K562 (cell line): Measurements from ENCODE around the gene ZC3H15. TPM values are rescaled to one million over a fixed set of nuclear protein-coding genes. Genes with fewer than 3 reads are reported as not detected.

ENCODE experiments used
- E2F3 ChIP-seq: fragments of 250-450 bp; sonication (Bioruptor Pico); IDR thresholded peaks from 2 replicates; pipeline ENCODE4 v1.4.0; 2020; ENCODE audit warnings: mild to moderate bottlenecking
- EP300 ChIP-seq: IDR thresholded peaks from 2 replicates; pipeline ENCODE4 v1.6.1; 2012; ENCODE audit warnings: low read length, improper control_type of control experiment
- ESRRA ChIP-seq: fragments of 450-650 bp; IDR thresholded peaks from 2 replicates; pipeline ENCODE4 v1.6.1; 2014; ENCODE audit warnings: low read depth, mild to moderate bottlenecking, moderate library complexity, borderline replicate concordance
- FOXK2 ChIP-seq, 2 experiments: fragments of 450-650 bp; IDR thresholded peaks in 1 of 2; conservative IDR thresholded peaks in 1 of 2; 2 replicates each; pipeline ENCODE4 v1.6.1; 2016; ENCODE audit warnings: low read depth in 2 of 2, mild to moderate bottlenecking in 1 of 2
- FOXP1 ChIP-seq: sonication (generic); formaldehyde crosslinking; IDR thresholded peaks from 2 replicates; pipeline ENCODE4 v1.8.0; 2022; ENCODE audit warnings: mild to moderate bottlenecking, missing genetic modification reagents
- HDAC3 ChIP-seq: fragments of 450-650 bp; IDR thresholded peaks from 2 replicates; pipeline ENCODE4 v1.6.1; 2018; ENCODE audit warnings: borderline replicate concordance, mild to moderate bottlenecking, moderate library complexity; ENCODE audit not compliant: partially characterized antibody
- MCM5 ChIP-seq: fragments of 450-650 bp; IDR thresholded peaks from 2 replicates; pipeline ENCODE4 v1.6.1; 2016; ENCODE audit warnings: low read depth
- PHF8 ChIP-seq: fragments of 200-600 bp; sonication (generic); IDR thresholded peaks from 2 replicates; pipeline ENCODE4 v1.6.1; 2012; ENCODE audit warnings: mixed run types, mild to moderate bottlenecking, inconsistent platforms, low read length, moderate library complexity, borderline replicate concordance
- RCOR1 ChIP-seq, 2 experiments: IDR thresholded peaks; 2 replicates each; pipeline ENCODE4 v1.6.1; 2012; ENCODE audit warnings: low read depth in 2 of 2, low read length in 2 of 2, borderline replicate concordance in 1 of 2, improper control_type of control experiment in 1 of 2
- SAP30 ChIP-seq: fragments of 200-600 bp; sonication (generic); IDR thresholded peaks from 2 replicates; pipeline ENCODE4 v1.6.1; 2012; ENCODE audit warnings: borderline replicate concordance, low read depth, mild to moderate bottlenecking, moderate library complexity, low read length, control low read depth, inconsistent platforms; ENCODE audit not compliant: insufficient read depth, poor library complexity, severe bottlenecking
- SREBF2 ChIP-seq: sonication (generic); formaldehyde crosslinking; IDR thresholded peaks from 2 replicates; pipeline ENCODE4 v1.4.0; 2020; ENCODE audit warnings: mild to moderate bottlenecking, missing genetic modification reagents
- TBL1XR1 ChIP-seq, 2 experiments: IDR thresholded peaks; 2 replicates each; pipeline ENCODE4 v1.6.1; 2012; ENCODE audit warnings: improper control_type of control experiment in 2 of 2, low read length in 2 of 2, mild to moderate bottlenecking in 1 of 2
- TCF3 ChIP-seq: sonication (generic); formaldehyde crosslinking; IDR thresholded peaks from 2 replicates; pipeline ENCODE4 v1.4.0; 2020; ENCODE audit warnings: mild to moderate bottlenecking, missing genetic modification reagents
- YY1 ChIP-seq, 3 experiments: IDR thresholded peaks; 2 replicates each; pipeline ENCODE4 v1.6.1; 2011; ENCODE audit warnings: low read length in 2 of 3, mild to moderate bottlenecking in 2 of 3, moderate library complexity in 2 of 3, borderline replicate concordance in 1 of 3, control low read depth in 1 of 3, low read depth in 1 of 3; ENCODE audit not compliant: insufficient read depth in 3 of 3, insufficient replicate concordance in 2 of 3, control insufficient read depth in 1 of 3, insufficient read length in 1 of 3; ENCODE audit errors: extremely low read depth in 1 of 3
- ZBTB17 ChIP-seq: fragments of 450-650 bp; formaldehyde crosslinking; IDR thresholded peaks from 2 replicates; pipeline ENCODE4 v1.4.0; 2020; ENCODE audit warnings: mild to moderate bottlenecking
- polyA plus RNA-seq, 8 experiments: library from polyadenylated mRNA; depleted of rRNA in 4 of 8; stranded (reverse) in 5 of 8; unstranded in 3 of 8; fragments of >200 nt; fragmentation: Nextera tagmentation in 2 of 8; fragmentation: Illumina TruSeq in 1 of 8; extraction: Ambion mirVana in 2 of 8; extraction: Trizol in 1 of 8; gene quantifications; 2 replicates each; pipeline versions ENCODE4 v1.2.1 to v1.2.3, GENCODE V29; 2011 to 2014; ENCODE audit warnings: inconsistent platforms in 1 of 8, missing spikeins in 1 of 8
- total RNA-seq, 7 experiments: library from RNA; depleted of rRNA in 6 of 7; stranded (reverse); fragments of >200 nt in 6 of 7; fragmentation: Illumina TruSeq in 2 of 7; extraction: Trizol in 2 of 7; gene quantifications; 2 replicates each; pipeline versions ENCODE4 v1.2.1 to v1.2.3, GENCODE V29; 2011 to 2021; ENCODE audit warnings: low replicate concordance in 1 of 7
- TF ChIP-seq, protein P1 (sequence below): fragments of 250-450 bp; sonication (Bioruptor Pico); IDR thresholded peaks from 2 replicates; pipeline ENCODE4 v1.9.0; 2021; ENCODE audit warnings: mild to moderate bottlenecking
- TF ChIP-seq, protein P2 (sequence below): fragments of 200-800 bp; sonication (Bioruptor generic); IDR thresholded peaks from 2 replicates; pipeline ENCODE4 v1.6.1; 2017; ENCODE audit warnings: missing genetic modification characterization, missing compliant biosample characterization
- TF ChIP-seq, protein P3 (sequence below), 2 experiments: IDR thresholded peaks; 2 replicates each; pipeline ENCODE4 v1.6.1; 2011; ENCODE audit warnings: borderline replicate concordance in 1 of 2, control low read depth in 1 of 2, low read depth in 1 of 2, low read length in 1 of 2, mild to moderate bottlenecking in 1 of 2, mixed read lengths in 1 of 2, moderate library complexity in 1 of 2; ENCODE audit not compliant: insufficient read depth in 1 of 2, insufficient read length in 1 of 2, poor library complexity in 1 of 2, severe bottlenecking in 1 of 2; ENCODE audit errors: extremely low read depth in 1 of 2
- TF ChIP-seq, protein P4 (sequence below): fragments of 150-350 bp; conservative IDR thresholded peaks from 2 replicates; pipeline ENCODE4 v1.6.1; 2014; ENCODE audit warnings: low read length

Gene ZC3H15
- total and polyA plus RNA-seq, 9 of the 15 experiments (the other 6 are each of a cell fraction or from before 2014, with no cell fraction given): 132 to 286 (median 189) TPM

DNA sequence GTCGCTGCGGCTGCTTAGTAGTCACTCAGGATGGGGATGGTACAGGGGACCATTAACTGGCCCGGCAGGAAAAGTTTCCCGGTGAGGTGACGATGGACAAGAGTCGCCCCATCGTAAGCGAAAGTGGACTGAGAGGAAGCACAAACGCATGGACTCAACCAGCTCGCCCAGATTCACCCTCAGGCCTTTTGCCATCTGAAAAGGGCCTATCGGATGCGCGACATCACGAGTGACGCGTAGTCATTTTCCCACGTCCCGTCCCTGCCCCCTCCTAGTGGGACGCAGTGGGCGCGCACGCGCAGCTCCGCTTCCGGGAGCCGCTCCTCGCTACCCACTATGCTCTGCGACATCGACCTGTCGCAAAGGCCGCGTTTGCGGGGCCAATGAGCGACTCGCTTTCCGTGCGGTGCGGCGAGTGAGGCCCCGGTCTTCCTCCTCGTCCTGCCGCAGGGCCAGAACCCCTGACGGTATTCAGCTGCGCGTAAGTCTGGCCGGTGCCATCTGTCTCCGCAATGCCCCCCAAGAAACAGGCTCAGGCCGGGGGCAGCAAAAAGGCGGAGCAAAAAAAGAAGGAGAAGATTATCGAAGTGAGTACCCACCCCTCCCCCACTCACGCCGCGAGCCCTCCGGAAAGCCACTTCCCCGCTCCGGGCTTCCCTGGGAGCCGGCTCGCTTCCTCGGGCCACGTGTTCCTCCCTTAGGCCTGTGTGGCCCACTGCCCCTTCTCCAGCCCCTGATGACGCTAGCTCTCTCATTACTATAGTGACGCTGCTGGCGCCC, at the start of gene ZC3H15 (continued):
- TF ChIP-seq FOXP1 (CRISPR knock-in tag) (peak; percentile 54; the same call in 1 of the 2 replicates), ZBTB17 (CRISPR knock-in tag) (0 out of 2 replicates have a peak, but pooled peaks have one; percentile 59), PHF8 (peak; percentile 97), SREBF2 (CRISPR knock-in tag) (no peak), SAP30 (peak; percentile 95), MCM5 (no peak), YY1 (IDR thresholded peaks at IDR 0.05; ENCODE audit: borderline replicate concordance in 1 of 3, control insufficient read depth in 1 of 3, extremely low read depth in 1 of 3, insufficient read depth in 3 of 3, insufficient read length in 1 of 3, insufficient replicate concordance in 2 of 3, low read depth in 1 of 3, low read length in 2 of 3) (peak; percentile 13 to 74 (median 63)), ESRRA (0 out of 2 replicates have a peak, but pooled peaks have one; percentile 50), HDAC3 (no peak), E2F3 (CRISPR knock-in tag) (peak; percentile 42; the same call in 1 of the 2 replicates), EP300 (peak; percentile 48; the same call in 1 of the 2 replicates), FOXK2 (conservative IDR thresholded peaks at IDR 0.05 in 1 of 2, IDR thresholded peaks at IDR 0.05 in 1 of 2; ENCODE audit: low read depth in 2 of 2) (peak; percentile 24 to 46; a peak in 2 of 4 replicates), TCF3 (CRISPR knock-in tag) (peak; percentile 24; the same call in 1 of the 2 replicates), TBL1XR1 (IDR thresholded peaks at IDR 0.05; ENCODE audit: low read length in 2 of 2) (peak in 1 of 2 experiments; percentile 67; a peak in 2 of 4 replicates), RCOR1 (IDR thresholded peaks at IDR 0.05; ENCODE audit: borderline replicate concordance in 1 of 2, low read depth in 2 of 2, low read length in 2 of 2) (peak; percentile 84; a peak in 2 of 4 replicates)
- TF ChIP-seq, protein P1, sequence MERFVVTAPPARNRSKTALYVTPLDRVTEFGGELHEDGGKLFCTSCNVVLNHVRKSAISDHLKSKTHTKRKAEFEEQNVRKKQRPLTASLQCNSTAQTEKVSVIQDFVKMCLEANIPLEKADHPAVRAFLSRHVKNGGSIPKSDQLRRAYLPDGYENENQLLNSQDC: 0 out of 2 replicates have a peak, but pooled peaks have one; percentile 30
- TF ChIP-seq, protein P2, sequence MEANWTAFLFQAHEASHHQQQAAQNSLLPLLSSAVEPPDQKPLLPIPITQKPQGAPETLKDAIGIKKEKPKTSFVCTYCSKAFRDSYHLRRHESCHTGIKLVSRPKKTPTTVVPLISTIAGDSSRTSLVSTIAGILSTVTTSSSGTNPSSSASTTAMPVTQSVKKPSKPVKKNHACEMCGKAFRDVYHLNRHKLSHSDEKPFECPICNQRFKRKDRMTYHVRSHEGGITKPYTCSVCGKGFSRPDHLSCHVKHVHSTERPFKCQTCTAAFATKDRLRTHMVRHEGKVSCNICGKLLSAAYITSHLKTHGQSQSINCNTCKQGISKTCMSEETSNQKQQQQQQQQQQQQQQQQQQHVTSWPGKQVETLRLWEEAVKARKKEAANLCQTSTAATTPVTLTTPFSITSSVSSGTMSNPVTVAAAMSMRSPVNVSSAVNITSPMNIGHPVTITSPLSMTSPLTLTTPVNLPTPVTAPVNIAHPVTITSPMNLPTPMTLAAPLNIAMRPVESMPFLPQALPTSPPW (CRISPR knock-in tag): peak; percentile 92
- TF ChIP-seq, protein P3, sequence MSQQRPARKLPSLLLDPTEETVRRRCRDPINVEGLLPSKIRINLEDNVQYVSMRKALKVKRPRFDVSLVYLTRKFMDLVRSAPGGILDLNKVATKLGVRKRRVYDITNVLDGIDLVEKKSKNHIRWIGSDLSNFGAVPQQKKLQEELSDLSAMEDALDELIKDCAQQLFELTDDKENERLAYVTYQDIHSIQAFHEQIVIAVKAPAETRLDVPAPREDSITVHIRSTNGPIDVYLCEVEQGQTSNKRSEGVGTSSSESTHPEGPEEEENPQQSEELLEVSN (IDR thresholded peaks at IDR 0.05; ENCODE audit: borderline replicate concordance in 1 of 2, extremely low read depth in 1 of 2, insufficient read depth in 1 of 2, insufficient read length in 1 of 2, low read depth in 1 of 2, low read length in 1 of 2, poor library complexity in 1 of 2, severe bottlenecking in 1 of 2): peak; percentile 56 to 61
- TF ChIP-seq, protein P4, sequence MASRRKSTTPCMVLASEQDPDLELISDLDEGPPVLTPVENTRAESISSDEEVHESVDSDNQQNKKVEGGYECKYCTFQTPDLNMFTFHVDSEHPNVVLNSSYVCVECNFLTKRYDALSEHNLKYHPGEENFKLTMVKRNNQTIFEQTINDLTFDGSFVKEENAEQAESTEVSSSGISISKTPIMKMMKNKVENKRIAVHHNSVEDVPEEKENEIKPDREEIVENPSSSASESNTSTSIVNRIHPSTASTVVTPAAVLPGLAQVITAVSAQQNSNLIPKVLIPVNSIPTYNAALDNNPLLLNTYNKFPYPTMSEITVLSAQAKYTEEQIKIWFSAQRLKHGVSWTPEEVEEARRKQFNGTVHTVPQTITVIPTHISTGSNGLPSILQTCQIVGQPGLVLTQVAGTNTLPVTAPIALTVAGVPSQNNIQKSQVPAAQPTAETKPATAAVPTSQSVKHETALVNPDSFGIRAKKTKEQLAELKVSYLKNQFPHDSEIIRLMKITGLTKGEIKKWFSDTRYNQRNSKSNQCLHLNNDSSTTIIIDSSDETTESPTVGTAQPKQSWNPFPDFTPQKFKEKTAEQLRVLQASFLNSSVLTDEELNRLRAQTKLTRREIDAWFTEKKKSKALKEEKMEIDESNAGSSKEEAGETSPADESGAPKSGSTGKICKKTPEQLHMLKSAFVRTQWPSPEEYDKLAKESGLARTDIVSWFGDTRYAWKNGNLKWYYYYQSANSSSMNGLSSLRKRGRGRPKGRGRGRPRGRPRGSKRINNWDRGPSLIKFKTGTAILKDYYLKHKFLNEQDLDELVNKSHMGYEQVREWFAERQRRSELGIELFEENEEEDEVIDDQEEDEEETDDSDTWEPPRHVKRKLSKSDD: no peak
